ENCODE data around the gene KMT2B.

KMT2B gene

GRCh38 chr19:35704218-35704617 is 13.6 kb upstream of the KMT2B start, which contains the start of gene ZBTB32:
ZBTB32 (plus strand) TSS chr19:35704558; CDS start chr19:35714627, 10,069 bp downstream.
- H3K36me3 ChIP-seq, result no peaks in the 10 kb centered on the region
- H3K9me3 ChIP-seq (ENCODE audit: severe bottlenecking), result no peaks in the 10 kb centered on the region
- no peaks in the 10 kb centered on the region for H3K27me3 ChIP-seq (ENCODE audit: insufficient read depth, low read depth, severe bottlenecking)
- TF ChIP-seq, protein P1, sequence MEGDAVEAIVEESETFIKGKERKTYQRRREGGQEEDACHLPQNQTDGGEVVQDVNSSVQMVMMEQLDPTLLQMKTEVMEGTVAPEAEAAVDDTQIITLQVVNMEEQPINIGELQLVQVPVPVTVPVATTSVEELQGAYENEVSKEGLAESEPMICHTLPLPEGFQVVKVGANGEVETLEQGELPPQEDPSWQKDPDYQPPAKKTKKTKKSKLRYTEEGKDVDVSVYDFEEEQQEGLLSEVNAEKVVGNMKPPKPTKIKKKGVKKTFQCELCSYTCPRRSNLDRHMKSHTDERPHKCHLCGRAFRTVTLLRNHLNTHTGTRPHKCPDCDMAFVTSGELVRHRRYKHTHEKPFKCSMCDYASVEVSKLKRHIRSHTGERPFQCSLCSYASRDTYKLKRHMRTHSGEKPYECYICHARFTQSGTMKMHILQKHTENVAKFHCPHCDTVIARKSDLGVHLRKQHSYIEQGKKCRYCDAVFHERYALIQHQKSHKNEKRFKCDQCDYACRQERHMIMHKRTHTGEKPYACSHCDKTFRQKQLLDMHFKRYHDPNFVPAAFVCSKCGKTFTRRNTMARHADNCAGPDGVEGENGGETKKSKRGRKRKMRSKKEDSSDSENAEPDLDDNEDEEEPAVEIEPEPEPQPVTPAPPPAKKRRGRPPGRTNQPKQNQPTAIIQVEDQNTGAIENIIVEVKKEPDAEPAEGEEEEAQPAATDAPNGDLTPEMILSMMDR (IDR thresholded peaks at IDR 0.05; ENCODE audit: low read depth, low read length), result no peak
- DNase-seq, result no peak
- H3K4me3 ChIP-seq (ENCODE audit: low read depth, low read length), result no peak within 1 kb of the TSS
- H3K27ac ChIP-seq, result no peak within 1 kb of the TSS

DNA sequence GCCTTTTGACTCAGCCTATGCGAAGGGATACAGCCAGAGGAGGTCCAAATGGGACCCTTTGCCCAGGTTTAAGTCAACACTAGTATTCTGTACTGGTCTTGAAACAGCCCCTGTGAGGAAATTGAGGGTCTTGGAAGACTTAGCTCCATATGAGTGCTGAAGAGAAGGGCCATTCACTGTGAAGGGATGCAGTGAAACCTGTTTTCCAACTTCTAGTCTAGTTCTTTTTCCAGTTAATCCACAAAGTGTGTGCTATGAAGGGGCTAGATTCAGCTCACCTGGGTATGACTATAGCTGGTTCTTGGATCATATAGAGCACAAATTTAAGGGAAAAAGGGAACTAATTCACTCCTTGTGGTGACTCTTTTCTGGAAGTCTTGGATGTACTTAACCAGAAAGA is 9.4 kb upstream of the KMT2B start:
- Histone ChIP-seq H3K4me3 (ENCODE audit: low read depth, low read length) (no peak overlapping the region), H3K27me3 (ENCODE audit: insufficient read depth, low read depth, severe bottlenecking) (no peaks in the 10 kb centered on the region)
- no peak for DNase-seq

DNA sequence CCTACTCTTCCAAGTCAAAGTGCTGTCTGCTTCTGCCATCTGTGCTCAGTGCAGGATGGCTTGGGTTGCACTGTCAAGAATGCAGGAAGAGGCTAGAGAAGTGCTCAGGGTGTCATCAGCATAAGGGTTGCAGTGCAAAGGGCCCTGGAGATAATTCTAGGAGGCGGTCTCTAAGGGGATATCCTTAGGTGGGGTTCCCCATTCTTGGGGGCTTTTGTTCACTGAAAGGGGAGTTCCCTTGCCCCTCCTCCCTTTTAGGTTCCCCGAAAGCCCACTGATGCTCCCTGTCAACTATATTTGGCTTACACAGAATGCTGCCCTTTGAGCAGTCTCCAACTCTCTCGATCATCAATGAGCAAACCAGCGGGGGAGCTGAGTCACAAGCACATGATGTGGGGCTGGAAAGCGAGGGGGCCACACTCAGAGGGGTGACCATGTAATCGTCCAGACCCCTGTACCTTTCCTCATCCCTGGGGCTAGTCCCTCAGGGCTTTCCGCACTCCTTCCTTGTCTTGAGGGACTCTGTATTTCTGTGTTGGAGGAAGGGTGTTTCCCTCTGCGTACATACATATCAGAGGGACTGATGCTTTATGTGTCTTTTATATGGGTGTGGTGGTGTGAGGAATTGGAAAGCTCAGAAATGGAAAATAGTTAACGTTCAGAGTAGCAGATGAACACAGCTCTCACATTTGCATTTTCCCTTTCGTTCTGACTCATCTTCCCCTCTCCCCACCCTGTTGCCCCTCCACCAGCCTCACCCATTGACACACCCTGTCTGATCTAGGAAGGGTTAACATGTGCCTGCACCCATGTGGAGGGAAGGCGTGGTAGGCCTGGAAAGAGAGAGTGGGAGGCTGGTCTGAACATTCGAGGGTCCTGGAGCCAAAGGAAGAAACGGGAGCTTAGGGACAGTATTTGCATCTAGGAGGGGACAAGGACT is 6.7 kb upstream of the KMT2B start:
- TF ChIP-seq, protein P1 (IDR thresholded peaks at IDR 0.05; ENCODE audit: low read depth, low read length), result no peak
- H3K27me3 ChIP-seq (ENCODE audit: insufficient read depth, low read depth, severe bottlenecking), result no peaks in the 10 kb centered on the region
- DNase-seq, result no peak

More for the DNA sequence above, 9.4 kb upstream of the KMT2B start:
- H3K9me3 ChIP-seq (ENCODE audit: severe bottlenecking), result no peaks in the 10 kb centered on the region
- no peaks in the 10 kb centered on the region for H3K36me3 ChIP-seq
- TF ChIP-seq, protein P1 (IDR thresholded peaks at IDR 0.05; ENCODE audit: low read depth, low read length), result no peak
- H3K27ac ChIP-seq, result no peak overlapping the region

DNA sequence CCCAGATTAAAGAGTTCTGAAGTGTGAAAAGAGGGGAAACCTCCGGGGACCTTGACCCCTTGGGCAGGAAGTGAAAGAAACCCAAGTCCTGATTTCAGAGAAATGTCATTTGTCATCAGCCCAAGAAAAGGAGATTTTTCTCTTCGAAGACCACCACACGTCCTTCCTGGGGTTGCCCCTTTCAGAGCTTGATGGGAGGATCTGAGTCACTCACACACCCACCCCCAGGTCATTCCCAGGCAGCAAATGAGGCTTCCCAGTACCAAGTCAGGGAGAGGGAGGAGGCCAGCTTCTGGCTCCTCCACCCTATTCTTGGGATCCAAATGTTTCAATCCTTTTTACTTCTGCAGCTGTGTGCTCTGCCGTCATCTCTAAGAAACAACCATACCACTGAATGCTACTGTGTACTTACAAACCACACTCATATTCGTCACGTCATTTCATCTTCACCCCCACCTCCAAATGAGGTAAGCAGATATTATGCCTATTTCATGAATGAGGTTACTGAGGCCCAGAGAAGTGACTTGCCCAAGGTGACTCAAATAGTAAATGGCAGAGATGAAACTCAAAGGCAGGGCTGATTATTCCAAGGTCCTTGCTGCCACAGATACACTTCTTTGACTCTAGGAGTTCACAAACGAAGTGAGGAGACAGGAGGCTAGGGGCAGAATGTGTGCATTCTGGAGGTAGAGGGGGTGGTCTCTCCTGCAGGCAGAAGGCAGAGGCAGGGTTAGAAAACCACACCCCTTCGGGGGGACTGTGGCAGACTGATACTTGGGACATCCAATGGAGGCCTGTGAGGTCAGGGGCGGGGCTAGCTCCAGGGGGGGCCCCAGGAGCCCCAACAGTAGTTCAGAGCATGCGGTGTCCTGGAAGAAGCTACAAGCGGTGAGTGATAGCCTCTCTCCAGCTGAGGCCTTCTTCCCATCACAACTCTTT is 5.0 kb upstream of the KMT2B start:
- H3K27me3 ChIP-seq (ENCODE audit: insufficient read depth, low read depth, severe bottlenecking), result no peaks in the 10 kb centered on the region
- no peaks in the 10 kb centered on the region for H3K9me3 ChIP-seq (ENCODE audit: severe bottlenecking)
- DNase-seq, result no peak
- no peaks in the 10 kb centered on the region for H3K36me3 ChIP-seq
- no peak overlapping the region for H3K27ac ChIP-seq
- TF ChIP-seq, protein P1 (IDR thresholded peaks at IDR 0.05; ENCODE audit: low read depth, low read length), result no peak
- H3K4me3 ChIP-seq (ENCODE audit: low read depth, low read length), result no peak overlapping the region

More for the DNA sequence above, 6.7 kb upstream of the KMT2B start:
- H3K27ac ChIP-seq, result no peak overlapping the region
- H3K9me3 ChIP-seq (ENCODE audit: severe bottlenecking), result no peaks in the 10 kb centered on the region
- no peaks in the 10 kb centered on the region for H3K36me3 ChIP-seq
- no peak overlapping the region for H3K4me3 ChIP-seq (ENCODE audit: low read depth, low read length)

GRCh38 chr19:35713506-35713850 is 4.3 kb upstream of the KMT2B start:
- DNase-seq, result no peak
- no peaks in the 10 kb centered on the region for H3K27me3 ChIP-seq (ENCODE audit: insufficient read depth, low read depth, severe bottlenecking)
- no peaks in the 10 kb centered on the region for H3K9me3 ChIP-seq (ENCODE audit: severe bottlenecking)
- H3K4me3 ChIP-seq (ENCODE audit: low read depth, low read length), result no peak overlapping the region
- H3K27ac ChIP-seq, result no peak overlapping the region
- TF ChIP-seq, protein P1 (IDR thresholded peaks at IDR 0.05; ENCODE audit: low read depth, low read length), result no peak
- no peaks in the 10 kb centered on the region for H3K36me3 ChIP-seq

Data from WERI-Rb-1 (cell line).